ENCODE data around the gene IKZF2.

The IKZF2 gene

GRCh38 chr2:212961255-212961654, 190.2 kb downstream of the IKZF2 start:
- no peak for DNase-seq (ENCODE audit: low read depth in 2 of 3, low spot score in 2 of 3)

- no peak for DNase-seq (ENCODE audit: low read depth in 2 of 3, low spot score in 2 of 3)
These were observed 191.1 kb downstream of the IKZF2 start for GRCh38 chr2:212960336-212960735.

- no peak for DNase-seq (ENCODE audit: low read depth in 2 of 3, low spot score in 2 of 3)
These were observed 191.8 kb downstream of the IKZF2 start for GRCh38 chr2:212959471-212960117.

GRCh38 chr2:212958757-212959295, 192.6 kb downstream of the IKZF2 start:
- no peak for DNase-seq (ENCODE audit: low read depth in 2 of 3, low spot score in 2 of 3)

- DNase-seq (ENCODE audit: low read depth in 2 of 3, low spot score in 2 of 3): no peak
These were observed 193.3 kb downstream of the IKZF2 start for GRCh38 chr2:212958133-212958532.

GRCh38 chr2:212957624-212958023, 193.8 kb downstream of the IKZF2 start:
- DNase-seq (ENCODE audit: low read depth in 2 of 3, low spot score in 2 of 3): no peak

- DNase-seq (ENCODE audit: low read depth in 2 of 3, low spot score in 2 of 3): no peak
These were observed 194.5 kb downstream of the IKZF2 start for GRCh38 chr2:212956665-212957607.

- DNase-seq (ENCODE audit: low read depth in 2 of 3, low spot score in 2 of 3): no peak
These were observed 198.1 kb downstream of the IKZF2 start for GRCh38 chr2:212953170-212953920.

GRCh38 chr2:212949786-212950185, 201.6 kb downstream of the IKZF2 start:
- no peak for DNase-seq (ENCODE audit: low read depth in 2 of 3, low spot score in 2 of 3)

All from activated CD8-positive, alpha-beta memory T cell treated with anti-CD3 and anti-CD28 coated beads for 48 hours (primary cell).